ENCODE measurements around the gene FBXL7.

GRCh38 chr5:15566789-15567188, 66.8 kb downstream of the FBXL7 start:
- TF ChIP-seq RAD21 (IDR thresholded peaks at IDR 0.05) (no peak), REST (IDR thresholded peaks at IDR 0.05) (no peak), CTCF (IDR thresholded peaks at IDR 0.05; ENCODE audit: low read depth, low read length, missing input control) (no peak), NR2F2 (IDR thresholded peaks at IDR 0.05) (no peak), YY1 (IDR thresholded peaks at IDR 0.05) (no peak), FOXA1 (IDR thresholded peaks at IDR 0.05) (no peak), HNF4G (IDR thresholded peaks at IDR 0.05) (no peak), TAF1 (conservative IDR thresholded peaks at IDR 0.05) (no peak), EGR1 (IDR thresholded peaks at IDR 0.05; ENCODE audit: low read depth in 2 of 2) (no peak), SP1 (IDR thresholded peaks at IDR 0.05) (no peak), GABPA (IDR thresholded peaks at IDR 0.05 in 1 of 2, conservative IDR thresholded peaks at IDR 0.05 in 1 of 2) (no peak), ZBTB33 (IDR thresholded peaks at IDR 0.05) (no peak)

Data from liver (tissue), 3 donors.